Measurements from ENCODE around the gene DENND5B. TPM values are rescaled to one million over a fixed set of nuclear protein-coding genes. Genes with fewer than 3 reads are reported as not detected.

The DENND5B gene
- total RNA-seq, 6 experiments from 2014 or later: 12.6 to 18.4 (median 16.6) TPM

GRCh38 chr12:31471051-31471450 is 119.9 kb downstream of the DENND5B start:
- H3K27ac ChIP-seq: no peak overlapping the region
- TF ChIP-seq, protein P1, sequence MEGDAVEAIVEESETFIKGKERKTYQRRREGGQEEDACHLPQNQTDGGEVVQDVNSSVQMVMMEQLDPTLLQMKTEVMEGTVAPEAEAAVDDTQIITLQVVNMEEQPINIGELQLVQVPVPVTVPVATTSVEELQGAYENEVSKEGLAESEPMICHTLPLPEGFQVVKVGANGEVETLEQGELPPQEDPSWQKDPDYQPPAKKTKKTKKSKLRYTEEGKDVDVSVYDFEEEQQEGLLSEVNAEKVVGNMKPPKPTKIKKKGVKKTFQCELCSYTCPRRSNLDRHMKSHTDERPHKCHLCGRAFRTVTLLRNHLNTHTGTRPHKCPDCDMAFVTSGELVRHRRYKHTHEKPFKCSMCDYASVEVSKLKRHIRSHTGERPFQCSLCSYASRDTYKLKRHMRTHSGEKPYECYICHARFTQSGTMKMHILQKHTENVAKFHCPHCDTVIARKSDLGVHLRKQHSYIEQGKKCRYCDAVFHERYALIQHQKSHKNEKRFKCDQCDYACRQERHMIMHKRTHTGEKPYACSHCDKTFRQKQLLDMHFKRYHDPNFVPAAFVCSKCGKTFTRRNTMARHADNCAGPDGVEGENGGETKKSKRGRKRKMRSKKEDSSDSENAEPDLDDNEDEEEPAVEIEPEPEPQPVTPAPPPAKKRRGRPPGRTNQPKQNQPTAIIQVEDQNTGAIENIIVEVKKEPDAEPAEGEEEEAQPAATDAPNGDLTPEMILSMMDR (IDR thresholded peaks at IDR 0.05): no peak
- TF ChIP-seq POLR2A (IDR thresholded peaks at IDR 0.05): no peak
- WGBS (ENCODE audit: insufficient coverage, low coverage, low lambda C conversion rate, missing lambda C conversion rate): 67% methylated on average over 4 of the region's 6 CpGs
- H3K9me3 ChIP-seq: no peaks in the 10 kb centered on the region
- peaks cover 0 to 14% (median 6%) of the 10 kb centered on the region in 4 donors for H3K4me1 ChIP-seq
- DNase-seq (no peak), ATAC-seq (no peak)
- no peak overlapping the region for H3K4me3 ChIP-seq
- no peaks in the 10 kb centered on the region for H3K27me3 ChIP-seq
- H3K36me3 ChIP-seq: no peaks in the 10 kb centered on the region
- intact Hi-C loops (cut with DNase I): no loop called here

- no peaks in the 10 kb centered on the region for H3K9me3 ChIP-seq
- H3K27me3 ChIP-seq: no peaks in the 10 kb centered on the region
- H3K27ac ChIP-seq: no peak overlapping the region
- no peak for TF ChIP-seq POLR2A (IDR thresholded peaks at IDR 0.05)
- TF ChIP-seq, protein P1 (IDR thresholded peaks at IDR 0.05): no peak
- H3K36me3 ChIP-seq: no peaks in the 10 kb centered on the region
- H3K4me1 ChIP-seq: peaks cover 0 to 8% (median 3%) of the 10 kb centered on the region in 4 donors
- intact Hi-C loops (cut with DNase I): no loop called here
- no peak for ATAC-seq
- no peak for DNase-seq
- no peak overlapping the region for H3K4me3 ChIP-seq
Observed at GRCh38 chr12:31470459-31470858, 120.5 kb downstream of the DENND5B start.

DNA sequence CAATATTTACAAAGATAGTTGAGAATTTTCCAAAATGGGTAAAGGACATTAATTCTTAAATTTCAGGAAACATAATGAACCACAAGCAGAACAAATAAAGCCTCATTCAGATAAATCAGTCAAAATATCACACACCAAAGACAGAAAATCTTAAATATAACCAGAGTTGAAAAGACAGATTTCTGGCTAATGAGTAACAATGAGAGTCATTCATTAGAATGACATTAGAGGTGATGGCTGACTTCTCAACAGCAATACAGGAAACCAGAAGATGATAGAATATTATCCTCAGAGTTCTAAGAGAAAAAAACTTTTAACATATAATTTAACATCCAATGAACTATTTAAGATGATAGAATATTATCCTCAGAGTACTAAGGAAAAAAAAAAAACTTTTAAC is 124.2 kb downstream of the DENND5B start:
- Histone ChIP-seq H3K36me3 (no peaks in the 10 kb centered on the region), H3K27ac (no peak overlapping the region), H3K4me3 (no peak overlapping the region), H3K9me3 (no peaks in the 10 kb centered on the region), H3K27me3 (no peaks in the 10 kb centered on the region), H3K4me1 (no peaks in the 10 kb centered on the region)
- DNase-seq (no peak), ATAC-seq (no peak)
- intact Hi-C loops (cut with DNase I): no loop called here
- TF ChIP-seq, protein P1 (IDR thresholded peaks at IDR 0.05): no peak
- TF ChIP-seq POLR2A (IDR thresholded peaks at IDR 0.05): no peak

GRCh38 chr12:31465002-31465401 is 125.9 kb downstream of the DENND5B start:
- Histone ChIP-seq H3K27me3 (no peaks in the 10 kb centered on the region), H3K27ac (no peak overlapping the region), H3K9me3 (no peaks in the 10 kb centered on the region), H3K36me3 (no peaks in the 10 kb centered on the region), H3K4me3 (no peak overlapping the region), H3K4me1 (no peaks in the 10 kb centered on the region)
- TF ChIP-seq POLR2A (IDR thresholded peaks at IDR 0.05): no peak
- TF ChIP-seq, protein P1 (IDR thresholded peaks at IDR 0.05): no peak
- intact Hi-C loops (cut with DNase I): no loop called here
- ATAC-seq (peak in 1 of 4 donors; percentile 14), DNase-seq (no peak)
- WGBS (ENCODE audit: insufficient coverage, low coverage, low lambda C conversion rate, missing lambda C conversion rate): no CpG with 5 or more reads among the region's 2 CpGs

DNA sequence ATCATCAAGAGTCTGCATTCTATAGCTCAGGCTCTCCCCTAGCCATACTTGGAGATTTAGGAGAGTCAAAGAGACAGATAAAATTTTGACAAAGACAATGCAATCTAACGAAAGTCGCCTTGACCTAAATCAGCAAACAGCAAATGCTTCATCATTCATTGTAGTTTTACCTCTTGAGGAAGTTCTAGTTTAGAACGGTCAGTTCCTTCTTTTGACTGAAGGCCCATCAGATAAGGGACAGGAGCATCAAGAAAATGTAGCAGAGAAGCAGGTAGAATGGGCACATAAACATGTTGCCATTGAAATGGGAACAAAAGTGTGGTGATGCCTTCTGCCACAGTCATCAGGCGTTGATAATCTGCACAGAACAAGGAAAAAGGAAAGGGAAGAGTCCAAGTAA is 130.9 kb downstream of the DENND5B start:
- TF ChIP-seq POLR2A (IDR thresholded peaks at IDR 0.05): no peak
- TF ChIP-seq, protein P1 (IDR thresholded peaks at IDR 0.05): no peak
- intact Hi-C loops (cut with DNase I): no loop called here
- no peaks in the 10 kb centered on the region for H3K9me3 ChIP-seq
- DNase-seq (no peak), ATAC-seq (no peak)
- H3K36me3 ChIP-seq: peaks cover 0 to 5% (median 0%) of the 10 kb centered on the region in 4 donors
- 66% methylated on average over 4 of the region's 4 CpGs for WGBS (ENCODE audit: insufficient coverage, low coverage, low lambda C conversion rate, missing lambda C conversion rate)
- H3K27ac ChIP-seq: no peak overlapping the region
- H3K4me1 ChIP-seq: no peaks in the 10 kb centered on the region
- H3K27me3 ChIP-seq: no peaks in the 10 kb centered on the region
- H3K4me3 ChIP-seq: no peak overlapping the region

Measured in right lobe of liver (tissue), 6 donors.